GM18858 (cell line): ENCODE results near the gene ZDHHC23.

Experiments
- ATAC-seq: cut with Tn5 transposase; IDR thresholded peaks from one replicate; pipeline ENCODE4 v1.9.1; 2021; ENCODE audit not compliant: unreplicated experiment

The ZDHHC23 gene

GRCh38 chr3:114005481-114005880 is 57.7 kb downstream of the ZDHHC23 start:
- peak; percentile 95 for ATAC-seq

DNA sequence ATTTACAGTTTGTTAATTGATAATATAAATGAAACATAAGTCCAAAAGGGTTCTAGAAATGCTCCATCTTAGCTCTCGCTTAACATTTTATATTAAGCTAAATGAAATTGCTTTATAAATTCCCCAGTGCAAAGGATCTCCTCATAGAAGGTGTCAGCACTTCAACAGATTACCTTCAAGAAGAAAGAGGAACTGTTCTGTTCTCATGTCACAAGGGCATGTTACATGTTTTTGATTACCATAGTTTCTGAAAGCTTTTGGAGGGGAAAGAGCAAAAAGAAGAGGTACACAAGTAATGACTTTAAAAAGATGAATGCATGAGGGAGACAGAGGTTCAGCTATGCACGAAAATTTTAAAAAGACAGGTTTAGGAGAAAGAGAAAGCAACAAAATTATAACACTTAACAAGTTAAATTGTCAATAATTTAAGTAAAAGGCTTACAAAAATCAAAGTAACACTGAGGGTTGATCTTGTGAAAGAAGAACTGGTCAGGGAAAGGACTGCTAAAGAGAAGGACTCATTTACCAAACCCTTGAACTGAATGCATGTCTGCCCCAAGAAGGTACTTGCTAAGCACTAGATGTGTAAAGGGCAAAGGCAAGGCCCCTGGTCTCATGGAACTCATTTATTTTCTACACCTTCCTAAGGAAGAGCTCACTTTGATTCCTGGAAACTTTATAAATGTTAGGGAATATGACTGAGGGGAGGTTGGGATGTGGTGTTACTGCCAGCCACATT is 63.4 kb downstream of the ZDHHC23 start:
- ATAC-seq, result peak; percentile 75
